ENCODE data around the gene CAPZB.

GRCh38 chr1:19349999-19350398, 135.3 kb downstream of the CAPZB start:
- TF ChIP-seq CTCF (IDR thresholded peaks at IDR 0.05) (no peak), POLR2A (IDR thresholded peaks at IDR 0.05) (no peak)

All from adrenal gland (tissue), 5 donors.